GM23338 (cell line): ENCODE results near the gene LCLAT1.

Source experiments
- CTCF ChIP-seq, 2 experiments: fragments of 200-600 bp in 1 of 2; sonication (generic) in 1 of 2; conservative IDR thresholded peaks; 2 replicates each; pipeline versions ENCODE4 v1.5.1 to v1.6.1; 2016 to 2017; ENCODE audit warnings: antibody characterized with exemption in 2 of 2, low read depth in 2 of 2, mild to moderate bottlenecking in 2 of 2, moderate library complexity in 1 of 2
- EZH2 ChIP-seq: fragments of 200-600 bp; sonication (generic); IDR thresholded peaks from one replicate; pipeline ENCODE4 v1.8.0; 2017; ENCODE audit warnings: antibody characterized with exemption, mild to moderate bottlenecking, low read depth; ENCODE audit not compliant: unreplicated experiment
- EZH2phosphoT487 ChIP-seq: fragments of 200-600 bp; sonication (generic); IDR thresholded peaks from one replicate; pipeline ENCODE4 v1.8.1; 2018; ENCODE audit warnings: antibody characterized with exemption; ENCODE audit not compliant: unreplicated experiment
- JUNB ChIP-seq: IDR thresholded peaks from one replicate; pipeline ENCODE4 v1.6.1; 2016; ENCODE audit warnings: antibody characterized with exemption; ENCODE audit not compliant: unreplicated experiment
- NANOG ChIP-seq: IDR thresholded peaks from 2 replicates; pipeline ENCODE4 v1.6.1; 2016; ENCODE audit warnings: antibody characterized with exemption, borderline replicate concordance
- POLR2AphosphoS5 ChIP-seq: IDR thresholded peaks from 2 replicates; pipeline ENCODE4 v1.6.1; 2016; ENCODE audit warnings: antibody characterized with exemption, low read depth
- REST ChIP-seq: IDR thresholded peaks from one replicate; pipeline ENCODE4 v1.6.1; 2018; ENCODE audit warnings: antibody characterized with exemption; ENCODE audit not compliant: unreplicated experiment
- ZNF331 ChIP-seq: fragments of 250-450 bp; sonication (Bioruptor Pico); IDR thresholded peaks from 2 replicates; pipeline ENCODE4 v1.5.0; 2020; ENCODE audit warnings: low read depth, mild to moderate bottlenecking, moderate library complexity

- TF ChIP-seq ZNF331 (no peak), REST (no peak), CTCF (conservative IDR thresholded peaks at IDR 0.05; ENCODE audit: low read depth in 2 of 2) (no peak), POLR2AphosphoS5 (no peak), EZH2 (no peak), EZH2phosphoT487 (no peak), NANOG (no peak), JUNB (no peak)
Observed at GRCh38 chr2:30620102-30620501, 173.1 kb downstream of the LCLAT1 start.
